PFSK-1 (cell line): ENCODE results near the gene SLC6A9.

ENCODE experiments used
- FOXP2 ChIP-seq: optimal IDR thresholded peaks from 2 replicates; pipeline ENCODE3; 2011; ENCODE audit warnings: borderline replicate concordance, control low read depth, inconsistent platforms; ENCODE audit not compliant: insufficient read depth; ENCODE audit errors: extremely low read length, extremely low read depth
- POLR2AphosphoS5 ChIP-seq: IDR thresholded peaks from 2 replicates; pipeline ENCODE4 v1.6.1; 2012; ENCODE audit warnings: low read depth, mild to moderate bottlenecking, control low read depth, low read length, moderate library complexity
- REST ChIP-seq, 2 experiments: IDR thresholded peaks; 2 replicates each; pipeline versions ENCODE4 v1.6.1 to v1.8.0; 2011 to 2012; ENCODE audit warnings: low read depth in 2 of 2, low read length in 2 of 2, control low read depth in 1 of 2, inconsistent platforms in 1 of 2, mild to moderate bottlenecking in 1 of 2, moderate library complexity in 1 of 2; ENCODE audit not compliant: insufficient read depth in 1 of 2
- SIN3A ChIP-seq: IDR thresholded peaks from 2 replicates; pipeline ENCODE4 v1.6.1; 2012; ENCODE audit warnings: mild to moderate bottlenecking, low read length, moderate library complexity, borderline replicate concordance; ENCODE audit not compliant: insufficient read depth
- TAF1 ChIP-seq: IDR thresholded peaks from 2 replicates; pipeline ENCODE4 v1.6.1; 2012; ENCODE audit warnings: low read length, control low read depth, borderline replicate concordance; ENCODE audit not compliant: insufficient read depth

The SLC6A9 gene

DNA sequence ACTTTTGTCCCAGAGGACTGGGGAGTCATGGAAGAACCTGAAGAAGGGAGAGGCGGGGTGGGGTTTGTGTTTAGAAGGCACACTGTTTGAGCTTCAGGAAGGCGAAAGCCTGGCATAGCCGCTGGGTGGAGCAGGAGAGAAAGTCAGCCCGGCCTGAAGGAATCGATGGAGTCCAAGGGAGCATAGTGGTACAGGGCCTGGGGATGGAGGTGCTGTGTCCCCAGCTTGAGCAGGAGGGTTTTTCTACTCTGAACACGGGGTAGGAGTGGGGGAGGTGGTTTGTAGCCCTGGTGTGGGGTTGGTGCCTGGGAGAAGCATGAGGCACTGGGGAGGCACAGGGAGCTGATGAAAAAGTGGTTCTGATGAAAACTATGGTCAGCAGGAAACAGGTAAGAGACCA lies 44.5 kb downstream of the SLC6A9 start:
- TF ChIP-seq FOXP2 (no peak), POLR2AphosphoS5 (no peak), REST (IDR thresholded peaks at IDR 0.05; ENCODE audit: insufficient read depth in 1 of 2, low read depth in 2 of 2, low read length in 2 of 2) (no peak), TAF1 (no peak), SIN3A (no peak)

DNA sequence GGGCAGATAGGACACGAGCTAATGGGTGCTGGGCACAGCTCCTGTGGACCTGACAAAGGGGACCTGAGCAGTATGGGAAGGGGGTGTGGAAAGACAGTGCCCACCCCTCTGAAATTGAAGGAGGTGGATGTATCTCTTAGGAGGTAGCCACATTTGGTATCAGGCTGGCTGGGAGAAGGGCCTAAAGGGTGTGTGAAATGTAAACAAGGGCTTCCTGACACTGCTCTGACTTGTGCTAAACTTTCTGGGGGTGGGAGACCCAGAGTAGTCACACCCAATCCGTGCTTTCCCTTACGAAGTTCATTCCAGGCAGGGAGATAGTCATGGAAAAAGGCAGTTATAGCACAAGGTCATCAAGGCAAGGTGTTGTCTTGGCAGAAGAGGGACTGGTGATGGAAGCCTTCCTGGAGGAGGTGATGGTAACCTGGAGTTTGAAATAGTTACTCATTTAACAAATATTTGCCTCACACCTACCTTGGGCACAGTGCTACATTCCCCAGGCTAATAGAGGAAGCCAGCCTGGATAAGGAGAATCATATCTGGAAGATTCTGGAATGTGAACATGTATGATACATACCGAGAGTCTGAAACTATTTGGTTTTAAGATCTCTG lies 45.2 kb downstream of the SLC6A9 start:
- TF ChIP-seq TAF1 (no peak), REST (IDR thresholded peaks at IDR 0.05; ENCODE audit: insufficient read depth in 1 of 2, low read depth in 2 of 2, low read length in 2 of 2) (no peak), FOXP2 (no peak), POLR2AphosphoS5 (no peak), SIN3A (no peak)

GRCh38 chr1:43984855-43985254 lies 46.4 kb downstream of the SLC6A9 start:
- TF ChIP-seq REST (IDR thresholded peaks at IDR 0.05; ENCODE audit: insufficient read depth in 1 of 2, low read depth in 2 of 2, low read length in 2 of 2) (no peak), POLR2AphosphoS5 (no peak), FOXP2 (no peak), SIN3A (no peak), TAF1 (no peak)

- no peak for TF ChIP-seq SIN3A
Measured at GRCh38 chr1:43983253-43983899, 47.9 kb downstream of the SLC6A9 start.

- no peak for TF ChIP-seq POLR2AphosphoS5
- no peak for TF ChIP-seq SIN3A
- TF ChIP-seq FOXP2, result no peak
- TF ChIP-seq TAF1, result no peak
- no peak for TF ChIP-seq REST (IDR thresholded peaks at IDR 0.05; ENCODE audit: insufficient read depth in 1 of 2, low read depth in 2 of 2, low read length in 2 of 2)
Measured at GRCh38 chr1:43982808-43983207, 48.5 kb downstream of the SLC6A9 start.
